Testis (tissue), 2 donors: ENCODE measurements around the gene MSRB1.

Experiments used
- CTCF ChIP-seq, 3 experiments: fragments of 450-650 bp in 2 of 3; fragments of 200-600 bp in 1 of 3; sonication (generic) in 1 of 3; IDR thresholded peaks; one replicate each; pipeline ENCODE4 v1.5.1; 2016 to 2019; ENCODE audit warnings: antibody characterized with exemption in 3 of 3, mild to moderate bottlenecking in 2 of 3, moderate library complexity in 1 of 3
- POLR2A ChIP-seq: fragments of 450-650 bp; IDR thresholded peaks from one replicate; pipeline ENCODE4 v1.6.1; 2017; ENCODE audit warnings: antibody characterized with exemption, mild to moderate bottlenecking, moderate library complexity

- TF ChIP-seq POLR2A (no peak), CTCF (IDR thresholded peaks at IDR 0.05) (no peak)
Observed at GRCh38 chr16:1980030-1980769, 37.2 kb upstream of the MSRB1 start.
